ENCODE measurements around the gene EEIG1.

Gene EEIG1

GRCh38 chr9:127974001-127974768 lies 6.6 kb downstream of the EEIG1 start:
- no peak for DNase-seq

DNA sequence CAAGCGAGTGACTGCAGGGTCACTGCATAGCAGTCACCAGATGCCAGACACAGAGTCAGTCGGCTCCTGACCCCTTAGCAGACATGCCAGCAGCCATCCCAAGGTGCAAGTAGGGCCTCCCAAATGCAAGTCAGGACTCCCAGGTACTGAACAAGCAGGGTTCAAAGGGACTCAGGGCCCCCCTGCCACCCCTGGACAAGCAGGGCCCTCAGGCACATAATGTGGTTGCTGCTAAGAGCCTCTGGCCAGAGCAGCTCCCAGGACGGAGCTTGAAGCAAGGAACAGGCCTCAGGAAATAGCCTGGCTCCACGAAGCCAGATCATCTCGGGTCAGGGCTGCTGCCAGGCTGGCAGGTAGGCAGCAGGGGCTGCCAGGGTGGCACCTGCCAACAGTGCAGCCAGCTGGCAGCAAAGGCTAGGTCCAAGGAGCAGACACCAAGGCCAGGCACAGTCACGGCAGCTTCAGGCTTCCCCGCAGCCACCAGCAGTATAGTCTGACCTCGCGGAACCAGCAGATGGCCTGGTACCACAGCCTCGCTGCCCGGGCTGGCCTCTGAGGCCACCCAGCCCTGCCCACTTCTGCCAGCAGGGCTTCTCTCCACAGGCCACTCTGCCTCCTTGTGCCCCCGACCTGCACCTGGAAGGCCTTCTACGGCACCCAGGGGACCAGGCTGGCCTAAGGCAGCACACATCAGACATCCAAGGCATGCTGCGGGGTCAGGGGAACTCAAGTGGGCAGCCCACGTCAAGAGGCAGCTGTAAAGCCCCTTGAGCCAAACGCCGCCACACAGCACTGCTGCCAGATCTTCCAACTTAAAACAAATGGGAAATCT lies 7.4 kb downstream of the EEIG1 start:
- no peak for DNase-seq

- DNase-seq = no peak
These were observed 8.4 kb downstream of the EEIG1 start for GRCh38 chr9:127972236-127972871.

DNA sequence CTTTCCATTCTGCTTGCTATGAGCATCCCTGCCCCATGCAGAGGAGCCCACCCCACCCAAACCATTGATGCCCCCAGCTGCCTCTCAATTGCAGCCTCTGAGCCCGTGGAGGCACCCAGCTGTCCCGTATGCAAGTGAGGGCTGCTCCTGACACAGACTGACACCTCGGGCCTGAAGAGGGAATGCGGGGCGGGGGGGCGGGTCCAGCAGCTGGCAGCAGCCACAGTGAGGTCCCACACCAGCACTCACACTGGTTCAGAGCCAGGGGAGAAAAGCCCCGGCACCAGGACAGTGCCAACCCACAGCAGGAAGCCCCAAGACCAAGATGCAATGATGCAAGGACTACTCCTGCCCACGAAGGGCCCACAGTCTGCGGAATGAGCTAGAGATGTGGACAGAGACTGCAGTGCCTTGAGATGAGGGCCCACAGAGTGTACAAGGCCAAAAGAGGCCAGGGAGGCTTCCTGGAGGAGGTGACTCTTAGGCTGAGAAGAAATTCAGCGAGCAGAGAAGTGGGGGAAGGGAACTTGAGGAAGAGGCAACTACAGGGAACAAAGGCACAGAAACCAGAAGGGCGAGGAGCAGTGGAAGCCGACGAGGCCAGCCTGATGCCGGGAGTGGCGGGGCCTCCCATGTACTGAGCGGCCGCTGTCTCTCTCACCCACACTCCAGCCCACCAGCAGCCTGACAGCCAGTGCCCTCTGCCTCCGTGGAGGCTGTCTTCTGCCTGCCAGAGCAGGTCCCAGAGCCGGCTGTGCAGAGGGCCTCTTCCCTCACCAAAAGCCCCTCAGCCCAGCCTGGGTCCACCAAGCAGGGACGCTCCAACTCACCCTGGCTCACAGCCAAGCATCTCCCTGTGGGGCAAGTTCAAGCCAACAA lies 9.2 kb downstream of the EEIG1 start:
- no peak for DNase-seq

GRCh38 chr9:127970401-127971313 lies 10.1 kb downstream of the EEIG1 start:
- DNase-seq = no peak

DNA sequence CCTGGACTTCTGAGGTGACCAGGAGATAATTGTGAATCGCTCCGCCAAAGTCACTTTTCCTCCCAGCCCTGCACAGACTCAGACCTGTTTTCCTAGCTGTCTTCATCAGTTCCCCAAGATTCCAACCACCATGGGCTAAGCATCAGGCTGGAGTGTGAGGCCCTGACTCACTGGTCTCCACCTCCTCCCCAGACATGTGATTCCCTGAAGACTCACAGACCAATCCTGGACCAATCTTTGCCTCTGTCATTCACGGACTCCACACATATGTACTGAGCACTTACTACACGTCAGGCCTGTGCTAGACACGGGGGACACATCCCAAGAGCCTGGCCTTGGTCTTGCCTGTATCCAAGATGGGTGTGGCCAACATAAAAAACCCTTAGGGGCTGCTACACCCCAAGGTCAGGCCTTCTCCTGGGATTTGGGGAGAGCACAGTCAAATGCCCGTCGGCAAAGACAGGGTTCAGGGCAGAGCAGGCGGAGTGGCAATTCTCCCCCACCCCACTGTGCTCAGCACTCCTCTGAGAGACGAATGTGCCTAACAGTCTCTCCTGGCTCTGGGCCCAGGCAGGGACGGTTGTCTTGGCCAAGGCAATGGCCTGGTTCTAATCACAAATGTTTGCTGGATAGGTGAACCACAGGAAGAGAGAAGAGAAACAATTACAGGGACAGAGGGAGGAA lies 11.9 kb downstream of the EEIG1 start:
- no peak for DNase-seq

DNA sequence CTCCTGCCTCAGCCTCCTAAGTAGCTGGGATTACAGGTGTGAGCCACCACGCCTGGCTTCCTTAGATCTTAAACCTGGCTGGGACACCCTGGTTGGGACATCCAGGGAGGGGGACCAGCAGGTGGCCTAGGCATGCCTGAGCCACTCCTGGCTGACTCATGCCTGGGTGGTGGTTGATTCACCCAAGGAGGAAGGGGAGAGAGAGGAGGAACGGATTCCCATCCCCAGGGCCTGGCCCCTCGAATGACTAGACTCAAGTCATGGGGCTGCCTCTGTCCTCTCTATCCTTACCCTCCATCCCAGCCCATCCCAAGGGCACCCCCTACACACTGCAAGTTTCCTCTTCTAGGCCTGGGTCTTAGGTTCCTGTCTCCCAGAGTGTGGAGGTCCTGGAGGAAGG lies 12.7 kb downstream of the EEIG1 start:
- no peak for DNase-seq

DNA sequence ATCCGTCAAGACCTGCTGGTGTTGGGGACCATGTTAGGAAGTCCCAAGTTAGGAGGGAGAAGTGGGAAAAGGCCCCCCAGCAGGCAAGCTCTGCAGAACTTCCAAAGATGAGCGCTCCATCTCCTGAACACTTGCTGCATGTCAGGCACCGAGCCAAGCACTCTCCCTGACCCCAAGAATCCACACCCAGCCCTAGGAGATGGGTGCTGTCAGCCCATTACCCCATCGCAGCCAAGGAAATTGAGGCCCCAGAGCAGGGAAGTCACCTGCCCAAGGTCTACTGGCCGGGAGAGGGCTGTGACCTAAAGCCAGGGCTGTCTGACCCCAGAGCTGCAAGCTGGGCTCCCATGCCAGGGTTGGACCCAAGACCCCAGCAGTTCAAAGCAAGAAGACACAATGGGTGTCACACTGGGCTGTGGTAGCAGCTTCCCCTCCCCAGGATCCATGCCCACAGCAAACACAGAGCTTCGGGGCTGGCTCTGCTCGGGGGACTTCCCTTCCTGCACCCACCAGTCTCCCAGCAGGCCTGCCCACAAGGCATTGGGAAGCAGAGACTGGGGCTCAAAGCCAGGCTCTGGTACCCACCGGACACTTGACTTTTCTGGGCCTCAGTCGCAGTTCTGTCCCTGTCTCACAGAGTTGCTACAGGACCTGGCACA lies 13.5 kb downstream of the EEIG1 start:
- no peak for DNase-seq

- DNase-seq = no peak
These were observed 14.2 kb downstream of the EEIG1 start for GRCh38 chr9:127966416-127967150.

GRCh38 chr9:127965953-127966352 lies 14.8 kb downstream of the EEIG1 start:
- no peak for DNase-seq

- no peak for DNase-seq
These were observed 17.3 kb downstream of the EEIG1 start for GRCh38 chr9:127963359-127964064.

GRCh38 chr9:127963041-127963358 lies 17.8 kb downstream of the EEIG1 start:
- no peak for DNase-seq

GRCh38 chr9:127962278-127962677 lies 18.5 kb downstream of the EEIG1 start:
- no peak for DNase-seq

DNA sequence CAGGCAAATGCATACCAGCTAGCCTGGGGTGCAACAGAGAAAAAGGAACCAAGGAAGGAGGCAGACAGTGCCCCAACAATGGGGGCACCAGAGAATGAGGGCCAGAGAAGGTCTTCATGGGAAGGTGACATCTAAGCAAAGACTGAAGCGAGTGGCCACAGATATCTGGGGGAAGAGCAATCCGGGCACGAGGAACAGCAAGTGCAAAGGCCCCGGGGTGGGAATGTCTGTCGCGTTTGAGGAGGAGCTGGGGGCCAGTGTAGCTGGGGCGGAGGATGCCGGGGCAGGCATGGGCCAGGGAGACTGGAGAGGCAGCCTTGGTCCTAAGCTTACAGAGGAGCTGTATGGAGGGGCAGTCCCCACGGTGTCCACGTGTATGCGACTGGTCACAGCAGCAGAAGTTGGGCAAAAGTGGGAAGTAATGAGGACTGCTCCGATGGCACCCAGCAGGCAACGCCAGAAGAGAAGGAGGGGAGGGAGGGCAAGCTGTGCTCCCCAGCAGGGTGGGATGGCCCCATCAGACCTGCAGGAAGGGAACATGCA lies 19.1 kb downstream of the EEIG1 start:
- DNase-seq = no peak

DNA sequence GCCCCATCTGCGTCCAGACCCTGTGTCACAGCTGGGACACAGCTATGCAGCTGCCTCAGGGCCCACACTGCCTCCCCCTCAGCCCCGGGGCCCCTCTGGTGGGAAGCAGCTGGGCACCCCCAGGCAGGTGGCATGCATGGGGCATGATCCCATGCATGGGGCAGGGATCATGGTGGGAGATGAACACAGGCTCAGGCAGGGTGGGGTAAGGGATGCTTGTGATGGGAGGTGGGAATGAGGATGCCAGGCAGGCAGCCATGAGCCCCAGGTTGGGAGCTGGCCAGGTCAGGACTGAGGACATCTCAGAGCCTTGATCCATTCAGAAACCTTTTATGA lies 19.7 kb downstream of the EEIG1 start:
- no peak for DNase-seq

- no peak for DNase-seq
These were observed 20.2 kb downstream of the EEIG1 start for GRCh38 chr9:127960410-127961154.

- no peak for DNase-seq
These were observed 20.9 kb downstream of the EEIG1 start for GRCh38 chr9:127959841-127960409.

DNA sequence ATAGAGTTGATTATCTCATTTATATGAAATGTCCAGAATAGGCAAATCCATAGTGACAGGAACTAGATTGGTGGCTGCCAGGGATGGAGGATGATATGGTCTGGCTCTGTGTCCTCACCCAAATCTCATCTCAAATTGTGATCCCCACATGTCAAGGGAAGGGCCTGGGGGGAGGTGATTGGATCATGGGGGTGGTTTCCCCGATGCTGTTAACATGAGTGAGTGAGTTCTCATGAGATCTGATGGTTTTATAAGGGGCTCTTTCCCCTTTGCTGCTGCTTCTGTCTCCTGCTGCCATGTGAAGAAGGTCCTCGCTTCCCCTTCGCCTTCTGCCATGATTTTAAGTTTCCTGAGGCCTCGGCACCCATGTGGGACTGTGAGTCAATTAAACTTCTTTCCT lies 21.4 kb downstream of the EEIG1 start:
- no peak for DNase-seq
